Measurements from ENCODE around the gene DNAH2. TPM values are rescaled to one million over a fixed set of nuclear protein-coding genes. Genes with fewer than 3 reads are reported as not detected.

Gene DNAH2
- total RNA-seq, 4 donors from 2014 or later = 0.08 to 0.31 TPM; not detected in 2

- Histone ChIP-seq H3K36me3 (no peaks in the 10 kb centered on the region), H3K9me3 (no peaks in the 10 kb centered on the region), H3K4me3 (no peak overlapping the region), H3K4me1 (no peaks in the 10 kb centered on the region), H3K27me3 (peaks cover 58% of the 10 kb centered on the region), H3K27ac (no peak overlapping the region)
- no peak for TF ChIP-seq POLR2A (IDR thresholded peaks at IDR 0.05)
- no peak for TF ChIP-seq CTCF (IDR thresholded peaks at IDR 0.05)
- no peak for TF ChIP-seq POLR2AphosphoS5 (IDR thresholded peaks at IDR 0.05)
- no peak for TF ChIP-seq EP300 (IDR thresholded peaks at IDR 0.05)
- ATAC-seq = no peak
- 90 to 94% methylated on average over 8 to 10 of the region's 10 CpGs for WGBS, 2 donors (ENCODE audit: low coverage in 1 of 2)
Measured at GRCh38 chr17:7780736-7781135, 63.2 kb downstream of the DNAH2 start.

DNA sequence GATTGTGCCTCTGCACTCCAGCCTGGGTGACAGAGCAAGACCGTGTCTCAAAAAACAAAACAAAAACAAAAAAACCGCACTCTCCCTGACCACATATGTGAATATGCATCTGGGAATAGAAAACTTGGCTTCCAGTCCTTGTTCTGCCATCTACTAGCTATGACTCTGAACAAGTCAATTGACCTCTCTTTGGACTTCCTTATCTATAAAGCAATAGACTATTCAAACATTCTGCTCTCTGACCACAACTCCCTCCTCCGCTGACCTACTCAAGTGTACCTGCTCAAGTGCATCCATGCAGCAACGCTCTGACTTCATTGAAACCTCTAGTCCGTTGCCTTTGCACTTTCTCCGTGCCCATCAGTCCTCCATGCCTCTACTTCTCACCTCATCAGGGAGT is 63.9 kb downstream of the DNAH2 start:
- WGBS, 2 donors (ENCODE audit: low coverage in 1 of 2) = 67 to 71% methylated on average over 2 to 6 of the region's 6 CpGs

DNA sequence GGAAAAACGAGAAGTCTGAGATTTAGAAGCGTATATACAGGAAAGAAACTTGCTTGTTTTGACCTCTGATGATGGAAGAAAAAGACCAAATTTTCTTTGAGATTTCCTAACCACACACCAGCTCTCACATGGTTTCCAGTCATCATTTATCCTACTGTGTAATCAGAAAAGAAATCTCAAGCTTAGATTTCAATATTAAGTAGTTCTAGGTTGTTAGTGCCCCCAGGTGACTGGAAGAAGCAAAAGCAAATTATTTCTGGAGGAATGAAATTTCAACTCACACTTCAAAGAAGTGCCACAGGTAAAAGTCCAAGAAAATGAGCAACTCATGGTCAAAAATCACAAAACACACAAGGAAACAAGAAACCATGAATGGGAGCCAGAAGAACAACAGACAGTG is 64.7 kb downstream of the DNAH2 start:
- no peak for ATAC-seq
- no peaks in the 10 kb centered on the region for H3K4me1 ChIP-seq
- TF ChIP-seq POLR2AphosphoS5 (IDR thresholded peaks at IDR 0.05) (no peak), POLR2A (IDR thresholded peaks at IDR 0.05) (no peak), EP300 (IDR thresholded peaks at IDR 0.05) (no peak), CTCF (IDR thresholded peaks at IDR 0.05) (no peak)
- H3K9me3 ChIP-seq = no peaks in the 10 kb centered on the region
- no peaks in the 10 kb centered on the region for H3K36me3 ChIP-seq
- 44 to 95% methylated on average over 1 to 2 of the region's 2 CpGs for WGBS, 2 donors (ENCODE audit: low coverage in 1 of 2)
- no peak overlapping the region for H3K27ac ChIP-seq
- no peak overlapping the region for H3K4me3 ChIP-seq
- peaks cover 45% of the 10 kb centered on the region for H3K27me3 ChIP-seq

More for the DNA sequence above, 63.9 kb downstream of the DNAH2 start:
- no peaks in the 10 kb centered on the region for H3K36me3 ChIP-seq
- no peak overlapping the region for H3K4me3 ChIP-seq
- H3K4me1 ChIP-seq = no peaks in the 10 kb centered on the region
- TF ChIP-seq CTCF (IDR thresholded peaks at IDR 0.05) (no peak), EP300 (IDR thresholded peaks at IDR 0.05) (no peak), POLR2A (IDR thresholded peaks at IDR 0.05) (no peak), POLR2AphosphoS5 (IDR thresholded peaks at IDR 0.05) (no peak)
- H3K27me3 ChIP-seq = peaks cover 53% of the 10 kb centered on the region
- H3K27ac ChIP-seq = no peak overlapping the region
- ATAC-seq = no peak
- H3K9me3 ChIP-seq = no peaks in the 10 kb centered on the region

- ATAC-seq = no peak
- WGBS, 2 donors (ENCODE audit: low coverage in 1 of 2) = 74% methylated on average over 9 of the region's 21 CpGs; no CpG with 5 or more reads in 1 of the 2 donors
Measured at GRCh38 chr17:7786866-7787265, 69.3 kb downstream of the DNAH2 start.

More at GRCh38 chr17:7786866-7787265, 69.3 kb downstream of the DNAH2 start:
- Histone ChIP-seq H3K36me3 (no peaks in the 10 kb centered on the region), H3K4me1 (no peaks in the 10 kb centered on the region), H3K27me3 (peaks cover 11% of the 10 kb centered on the region), H3K27ac (no peak overlapping the region), H3K9me3 (no peaks in the 10 kb centered on the region), H3K4me3 (no peak overlapping the region)
- TF ChIP-seq EP300 (IDR thresholded peaks at IDR 0.05) = no peak
- TF ChIP-seq CTCF (IDR thresholded peaks at IDR 0.05) = no peak
- no peak for TF ChIP-seq POLR2A (IDR thresholded peaks at IDR 0.05)
- no peak for TF ChIP-seq POLR2AphosphoS5 (IDR thresholded peaks at IDR 0.05)
